GM08714 (cell line): ENCODE measurements around the gene CDH24.

Experiments used
- H3K4me3 ChIP-seq: fragments of 200-500 bp; sonication (Bioruptor generic); 2 replicates; pipeline ENCODE4 v1.5.1; 2014; ENCODE audit warnings: mild to moderate bottlenecking, low read length, inconsistent platforms
- ZNF274 ChIP-seq: IDR thresholded peaks from 2 replicates; pipeline ENCODE4 v1.6.1; 2012; ENCODE audit warnings: mild to moderate bottlenecking, low read depth, low read length

Gene CDH24

DNA sequence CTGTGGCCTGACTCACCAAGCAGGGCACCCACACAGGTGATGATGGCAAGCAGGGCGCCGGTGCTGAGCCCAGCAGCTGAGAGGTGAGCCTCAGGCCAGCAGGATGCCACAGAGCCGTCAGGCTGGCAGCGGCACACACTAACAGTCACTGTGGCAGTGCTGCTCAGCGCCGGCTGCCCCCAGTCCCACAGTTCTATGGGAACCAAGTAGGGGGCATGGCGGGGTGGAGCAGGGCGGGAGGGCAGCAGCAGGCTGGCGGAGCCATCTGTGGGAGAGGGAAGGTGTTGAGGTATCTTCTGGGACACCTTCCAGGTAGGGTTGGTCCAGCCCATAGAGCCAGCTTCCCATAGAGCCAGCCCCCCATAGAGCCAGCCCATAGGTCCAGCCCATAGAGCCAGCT, 8.3 kb downstream of the CDH24 start:
- no peak for TF ChIP-seq ZNF274
- H3K4me3 ChIP-seq, result no peak overlapping the region

DNA sequence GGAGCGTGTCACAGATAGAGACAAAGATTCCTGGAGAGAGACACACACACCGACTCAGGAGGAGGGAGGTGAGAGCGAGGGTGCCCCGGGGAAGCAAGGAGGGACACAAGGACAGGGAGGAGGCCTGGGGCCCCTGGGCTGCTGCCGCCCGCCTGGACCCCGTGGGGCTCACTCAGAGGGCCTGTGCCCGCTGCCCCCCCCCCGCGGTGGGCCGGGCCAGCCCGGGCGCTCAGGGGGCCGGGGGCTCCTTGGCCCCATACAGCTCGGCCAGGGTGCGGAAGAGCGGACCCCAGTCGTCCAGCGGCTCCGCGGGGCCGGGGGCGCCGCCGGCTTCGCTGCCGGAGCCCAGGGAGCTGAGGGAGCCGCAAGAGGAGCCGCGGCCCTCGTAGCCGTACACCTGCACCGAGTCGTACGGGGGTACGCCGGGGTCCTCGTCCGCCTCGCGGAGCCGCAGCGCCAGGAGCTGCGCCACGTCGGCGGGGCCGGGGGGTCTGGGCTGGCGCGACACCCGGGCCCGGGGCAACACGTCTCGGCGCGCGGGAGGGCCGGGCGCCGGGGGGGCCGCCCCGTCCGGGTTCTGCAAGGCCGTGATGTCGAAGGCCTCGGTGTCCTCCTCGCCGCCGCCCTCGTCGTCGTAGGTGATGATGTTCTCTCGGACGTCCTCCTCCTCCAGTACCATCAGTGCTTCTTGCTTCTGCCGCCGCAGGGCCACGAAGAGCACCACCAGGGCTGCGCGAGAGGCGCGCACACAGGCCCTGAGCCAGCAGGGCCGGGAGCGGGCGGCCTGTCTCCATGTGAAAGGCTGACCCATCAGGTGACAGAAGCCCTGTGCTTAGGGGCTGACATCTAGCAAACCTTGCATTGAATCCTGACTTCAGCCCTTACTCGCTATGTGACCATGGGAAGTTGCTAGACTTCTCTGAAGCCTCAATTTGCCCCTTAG, 9.3 kb downstream of the CDH24 start:
- H3K4me3 ChIP-seq, result no peak overlapping the region

DNA sequence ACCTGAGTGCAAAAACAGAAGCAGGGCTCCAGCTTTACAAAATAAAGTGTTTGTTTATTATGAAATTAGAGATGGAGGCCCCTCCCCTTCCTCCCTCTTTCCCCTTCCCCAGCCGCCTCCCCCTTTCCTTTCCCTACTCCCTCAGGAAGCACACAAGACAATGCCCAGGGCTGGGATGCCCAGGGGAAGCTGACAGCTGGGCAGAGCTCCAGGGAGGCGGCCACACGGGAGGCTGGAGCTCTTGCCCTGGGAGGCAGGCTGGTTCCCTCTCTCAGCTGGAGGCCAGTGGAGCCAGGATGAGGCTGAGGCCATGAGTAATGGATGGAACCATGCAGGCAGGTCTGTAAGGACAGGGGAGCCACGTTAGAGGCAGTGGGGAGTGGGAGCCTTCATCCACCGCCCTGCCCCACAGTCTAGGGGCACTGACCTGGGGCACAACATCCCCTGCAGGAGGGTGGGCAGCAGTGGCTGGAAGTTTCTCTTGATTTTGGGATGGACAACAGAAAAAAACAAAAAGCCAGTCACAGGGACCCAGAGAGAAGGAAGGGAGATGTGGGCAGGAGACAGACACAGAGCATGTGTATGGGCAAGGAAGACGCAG, 10.2 kb downstream of the CDH24 start:
- no peak overlapping the region for H3K4me3 ChIP-seq
- TF ChIP-seq ZNF274, result no peak

More for the DNA sequence above, 9.3 kb downstream of the CDH24 start:
- no peak for TF ChIP-seq ZNF274

DNA sequence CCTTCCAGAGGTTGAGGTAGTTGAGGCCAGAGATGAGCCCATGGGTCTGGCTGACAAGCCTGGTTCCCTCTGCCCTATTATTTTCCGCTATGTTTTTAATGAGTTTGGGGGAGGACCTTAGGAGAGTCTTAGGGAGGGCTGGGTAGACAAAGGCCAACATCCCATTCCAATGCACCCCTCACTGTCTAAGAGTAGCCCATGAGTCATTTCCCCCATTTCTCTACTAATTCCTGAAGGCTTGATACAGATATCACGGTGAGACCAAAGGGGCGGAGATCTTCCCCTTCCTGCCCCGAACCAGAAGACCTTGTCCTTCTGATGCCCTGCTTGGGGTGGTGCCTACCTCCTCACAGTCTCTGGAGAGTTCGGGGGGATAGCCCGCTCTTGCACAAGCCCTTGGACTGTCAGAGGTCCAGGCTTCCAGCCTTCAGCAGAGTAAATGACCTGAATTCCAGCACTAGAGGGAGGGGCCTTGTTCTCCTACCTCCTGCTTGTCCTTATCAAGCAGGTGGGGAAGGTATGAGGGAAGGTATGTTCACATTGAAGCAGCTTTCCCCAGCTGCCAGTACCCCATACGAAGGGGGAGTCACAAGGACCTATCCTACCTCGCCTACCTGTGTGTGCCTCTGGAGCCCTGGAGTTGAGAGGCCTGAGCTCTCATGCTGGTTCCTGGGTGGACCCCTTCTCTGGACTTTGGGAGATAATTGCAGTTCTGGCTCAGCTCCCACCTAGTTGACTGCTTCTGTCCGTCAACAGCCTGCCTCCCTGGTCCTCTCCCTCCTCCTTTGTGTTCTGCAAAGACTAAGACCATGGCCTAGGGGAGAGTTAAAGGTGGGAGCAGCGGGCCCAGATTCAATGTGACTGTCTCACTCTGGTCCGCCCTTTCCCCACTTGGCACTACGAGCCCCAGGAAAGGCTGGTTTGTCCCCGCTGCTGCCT, 11.6 kb downstream of the CDH24 start:
- H3K4me3 ChIP-seq, result no peak overlapping the region
- no peak for TF ChIP-seq ZNF274

DNA sequence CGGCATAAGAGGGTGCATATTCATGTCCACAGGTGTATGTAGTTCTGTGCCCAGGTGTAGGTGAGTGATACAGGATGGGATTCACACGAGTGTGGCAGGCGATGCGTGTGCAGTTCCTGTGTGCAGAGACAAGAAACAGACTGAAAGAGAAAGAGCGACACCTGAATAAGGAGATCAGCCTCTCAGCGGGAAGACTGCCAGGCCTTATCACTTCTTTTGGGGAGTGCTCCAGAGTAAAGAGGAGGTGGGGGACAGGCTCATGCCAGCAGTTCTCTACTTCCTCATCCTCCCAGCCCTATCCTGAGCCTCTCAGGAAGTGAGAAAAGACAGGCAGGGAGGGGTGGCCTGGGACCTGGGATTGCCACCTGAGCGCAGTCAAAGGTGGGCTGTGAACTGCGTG, 12.5 kb downstream of the CDH24 start:
- no peak for TF ChIP-seq ZNF274
- H3K4me3 ChIP-seq, result no peak overlapping the region

DNA sequence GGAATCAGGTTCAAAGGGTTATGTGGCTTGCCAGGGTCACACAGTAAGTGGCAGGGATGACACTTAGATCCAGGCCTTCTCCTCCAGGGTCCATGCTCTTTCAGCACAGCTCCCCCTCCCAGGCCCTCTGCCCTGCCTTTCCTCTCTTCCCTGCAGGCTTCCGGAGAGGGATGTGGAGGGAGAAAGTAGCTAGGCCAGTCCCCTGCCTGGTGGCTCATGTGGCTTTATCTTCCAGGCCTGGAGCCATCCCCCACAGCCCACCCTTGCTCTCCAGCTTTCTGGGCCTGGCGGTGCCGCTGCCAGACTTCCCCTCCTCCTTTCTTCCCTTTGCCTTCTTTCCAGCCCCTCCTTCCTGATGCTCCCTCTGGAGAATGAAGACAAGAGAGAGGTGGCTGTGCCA, 13.6 kb downstream of the CDH24 start:
- no peak overlapping the region for H3K4me3 ChIP-seq
- TF ChIP-seq ZNF274, result no peak

DNA sequence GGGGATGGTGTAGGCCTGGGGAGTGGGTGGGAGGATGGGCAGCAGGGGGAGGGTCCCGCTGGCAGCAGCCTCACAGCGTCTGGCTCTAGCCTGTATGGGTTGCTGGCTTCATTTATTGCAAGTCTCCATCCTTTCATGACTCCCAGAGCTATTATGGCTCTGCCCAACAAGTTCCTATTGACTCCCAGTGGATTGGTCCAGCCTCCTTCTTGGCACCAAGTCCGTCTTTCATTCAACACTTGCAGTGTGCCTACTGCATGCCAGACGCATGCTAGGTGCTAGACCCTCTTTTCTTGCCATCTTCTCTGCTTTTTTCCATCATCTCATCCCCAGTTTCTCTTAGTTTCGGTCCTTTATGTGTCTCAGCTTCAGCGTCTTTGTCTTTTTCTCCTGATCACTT, 14.2 kb downstream of the CDH24 start:
- no peak for TF ChIP-seq ZNF274
- H3K4me3 ChIP-seq, result no peak overlapping the region

DNA sequence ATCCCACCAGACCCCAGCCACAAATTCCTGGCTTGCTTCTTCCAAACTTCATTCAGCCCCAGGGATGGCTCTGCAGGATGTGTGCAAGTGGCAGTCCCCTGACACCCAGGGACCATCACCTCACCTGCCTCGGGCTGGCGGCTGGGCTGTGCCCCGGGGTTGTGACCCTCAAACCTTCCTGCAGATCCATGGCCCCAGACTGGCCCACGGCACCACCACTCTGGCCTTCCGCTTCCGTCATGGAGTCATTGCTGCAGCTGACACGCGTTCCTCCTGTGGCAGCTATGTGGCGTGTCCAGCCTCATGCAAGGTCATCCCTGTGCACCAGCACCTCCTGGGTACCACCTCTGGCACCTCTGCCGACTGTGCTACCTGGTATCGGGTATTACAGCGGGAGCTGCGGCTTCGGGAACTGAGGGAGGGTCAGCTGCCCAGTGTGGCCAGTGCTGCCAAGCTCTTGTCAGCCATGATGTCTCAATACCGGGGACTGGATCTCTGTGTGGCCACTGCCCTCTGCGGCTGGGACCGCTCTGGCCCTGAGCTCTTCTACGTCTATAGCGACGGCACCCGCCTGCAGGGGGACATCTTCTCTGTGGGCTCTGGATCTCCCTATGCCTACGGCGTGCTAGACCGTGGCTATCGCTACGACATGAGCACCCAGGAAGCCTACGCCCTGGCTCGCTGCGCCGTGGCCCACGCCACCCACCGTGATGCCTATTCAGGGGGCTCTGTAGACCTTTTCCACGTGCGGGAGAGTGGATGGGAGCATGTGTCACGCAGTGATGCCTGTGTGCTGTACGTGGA, 15.0 kb downstream of the CDH24 start, which contains the start of gene PSMB11:
Gene PSMB11 (plus strand): TSS at position 51 of the 804 bp plus-strand sequence. CDS start 14 bp downstream, at position 65.
- no peak for TF ChIP-seq ZNF274
- H3K4me3 ChIP-seq, result no peak within 1 kb of the TSS

DNA sequence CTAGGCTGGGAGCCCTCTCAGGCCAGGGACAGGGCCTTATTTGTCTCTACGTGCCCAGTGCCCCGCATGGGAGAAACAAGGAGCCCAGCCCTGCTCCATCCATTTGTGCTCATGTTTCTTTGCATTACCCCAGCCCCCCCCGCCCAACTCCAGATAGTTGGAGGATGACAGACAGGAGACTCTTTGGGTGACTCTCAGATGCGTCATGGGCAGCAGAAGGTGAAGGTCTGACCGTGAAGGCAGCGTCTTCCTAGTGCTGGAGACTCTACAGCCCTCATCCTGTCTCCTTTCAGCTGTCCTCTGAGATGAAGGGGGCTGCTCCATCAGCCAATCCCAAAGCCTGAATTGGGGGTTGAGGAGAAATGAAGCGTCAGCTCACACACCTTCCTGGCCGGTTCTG, 15.6 kb downstream of the CDH24 start:
- no peak overlapping the region for H3K4me3 ChIP-seq
- TF ChIP-seq ZNF274, result no peak

DNA sequence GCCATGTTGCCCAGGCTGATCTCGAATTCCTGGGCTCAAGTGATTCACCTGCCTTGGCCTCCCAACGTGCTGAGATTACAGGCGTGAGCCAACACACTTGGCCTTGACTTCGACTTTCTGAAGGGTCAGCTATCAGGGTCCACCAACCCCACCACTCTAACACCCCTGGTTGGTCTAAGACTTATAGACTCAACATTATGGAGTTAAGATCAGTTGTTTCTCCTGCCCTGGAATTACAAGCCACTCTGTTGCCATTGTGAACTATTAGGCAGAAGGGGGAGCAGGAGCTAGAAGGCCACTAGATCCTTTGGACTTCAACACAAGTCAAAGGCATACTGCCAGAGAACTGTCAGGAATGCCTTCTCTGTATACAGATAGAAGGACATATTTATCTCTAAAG, 17.2 kb downstream of the CDH24 start:
- H3K4me3 ChIP-seq, result no peak overlapping the region
- no peak for TF ChIP-seq ZNF274

DNA sequence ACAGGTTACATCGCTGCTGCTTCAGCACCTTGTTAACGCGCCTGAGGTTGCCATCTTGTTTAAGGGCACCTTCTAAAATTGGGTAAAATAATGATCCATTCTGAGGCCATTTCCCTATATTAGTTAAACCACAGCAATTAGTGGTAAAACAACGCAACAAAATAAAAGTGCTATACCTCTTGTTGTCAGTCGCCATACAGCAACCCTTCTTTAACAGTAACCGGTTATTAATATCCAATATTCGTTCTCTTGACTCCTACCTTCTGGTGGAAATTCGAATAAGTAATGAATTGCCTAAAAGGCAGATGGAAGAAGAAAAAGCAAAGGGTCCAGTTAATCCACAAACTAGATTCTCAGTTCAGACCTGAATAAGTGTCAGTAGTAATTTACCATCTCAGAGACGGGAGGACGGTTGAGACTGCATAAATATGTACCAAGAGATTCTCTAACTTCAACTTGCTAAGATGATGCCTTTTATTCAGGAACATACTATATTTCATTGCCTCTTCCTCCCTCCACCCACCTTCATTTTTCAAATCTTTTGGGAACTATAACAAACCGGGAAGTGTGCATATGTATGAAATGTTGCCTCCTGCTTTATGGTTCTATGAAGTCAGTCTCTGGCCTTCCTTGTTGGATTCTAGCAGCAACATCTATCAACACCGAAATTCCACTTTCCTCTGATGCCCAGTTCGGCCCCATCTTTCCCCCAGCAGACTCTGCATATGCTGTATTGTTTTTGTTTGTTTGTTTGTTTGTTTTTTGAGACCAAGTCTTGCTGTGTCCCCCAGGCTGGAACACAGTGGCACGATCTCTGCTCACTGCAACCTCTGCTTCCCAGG, 21.8 kb downstream of the CDH24 start:
- no peak overlapping the region; the same call in 1 of the 2 replicates for H3K4me3 ChIP-seq
- TF ChIP-seq ZNF274, result no peak

DNA sequence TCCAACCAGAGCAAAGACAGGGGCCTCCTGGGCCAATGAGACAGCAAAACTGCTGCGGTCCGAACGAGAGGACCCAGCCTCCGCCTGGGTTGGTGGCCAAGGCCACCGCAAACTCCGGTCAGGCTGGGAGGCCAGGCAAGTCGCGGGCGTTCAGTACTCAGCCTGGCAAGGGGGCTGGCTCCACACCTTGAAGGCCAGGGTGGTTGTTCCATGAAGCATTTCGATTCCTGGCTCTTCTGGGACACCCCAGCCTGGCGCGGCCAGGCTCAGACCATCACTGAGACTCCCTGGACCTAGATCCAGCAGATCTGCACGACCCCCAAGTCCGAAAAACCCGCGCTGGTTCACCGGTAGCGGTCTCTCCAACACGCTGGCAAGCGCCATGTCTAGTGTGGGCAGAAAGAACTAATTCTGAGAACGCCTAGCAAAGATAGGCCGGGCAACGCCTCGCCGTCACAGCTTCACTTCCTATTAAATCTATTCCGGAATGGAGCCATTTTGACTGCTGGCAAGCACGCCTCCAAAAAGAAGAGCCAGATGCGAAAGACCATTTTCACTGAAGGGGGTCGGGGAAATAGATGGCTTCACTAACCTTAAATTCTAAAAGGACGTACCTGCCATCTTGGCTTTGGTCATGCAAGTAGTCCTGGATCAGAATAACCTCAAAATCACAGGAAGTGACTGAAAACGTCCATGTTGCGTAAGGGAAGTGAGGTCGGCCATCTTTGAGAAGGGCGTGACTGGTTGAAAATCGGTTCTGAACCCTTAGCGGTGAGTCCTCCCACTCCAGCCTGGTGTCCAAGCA, 22.6 kb downstream of the CDH24 start, which contains the start of gene PSMB5:
Gene PSMB5 (minus strand): TSS at position 403 of the 805 bp plus-strand sequence. CDS start 19 bp downstream, at position 384.
- H3K4me3 ChIP-seq, result peak within 1 kb of the TSS; percentile 81
- no peak for TF ChIP-seq ZNF274
